GM19035 (cell line): Measurements from ENCODE around the gene GCKR.

ENCODE experiments used
- ATAC-seq: cut with Tn5 transposase; IDR thresholded peaks from one replicate; pipeline ENCODE4 v1.9.1; 2021; ENCODE audit not compliant: unreplicated experiment

Gene GCKR

GRCh38 chr2:27496357-27497287, at the start of gene GCKR:
TSS of gene GCKR (plus strand) at chr2:27496839. CDS start at chr2:27496905, 66 bp downstream.
- no peak for ATAC-seq

DNA sequence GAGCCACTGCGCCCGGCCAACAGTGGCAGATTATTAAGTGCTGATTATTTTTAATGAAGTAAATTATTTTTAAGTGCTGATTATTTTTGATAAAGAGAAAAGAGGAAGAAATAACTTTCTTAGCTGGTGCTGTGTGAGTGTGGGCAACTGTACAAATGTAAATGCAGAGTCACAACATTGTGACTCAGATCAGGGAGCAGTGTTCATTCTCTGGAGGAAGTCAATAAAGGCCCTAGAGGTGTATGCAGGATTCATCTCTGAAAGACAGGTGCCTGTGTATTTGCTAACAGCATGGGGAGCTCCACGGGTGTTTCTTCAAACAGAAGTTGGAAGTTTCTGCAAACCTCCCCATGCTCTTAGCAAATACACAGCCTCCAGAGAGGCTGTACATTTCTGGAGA, 48.3 kb upstream of the GCKR start:
- ATAC-seq = no peak

GRCh38 chr2:27451095-27451494, 45.5 kb upstream of the GCKR start:
- no peak for ATAC-seq

- ATAC-seq = no peak
These were observed 42.7 kb upstream of the GCKR start for GRCh38 chr2:27453968-27454367.

DNA sequence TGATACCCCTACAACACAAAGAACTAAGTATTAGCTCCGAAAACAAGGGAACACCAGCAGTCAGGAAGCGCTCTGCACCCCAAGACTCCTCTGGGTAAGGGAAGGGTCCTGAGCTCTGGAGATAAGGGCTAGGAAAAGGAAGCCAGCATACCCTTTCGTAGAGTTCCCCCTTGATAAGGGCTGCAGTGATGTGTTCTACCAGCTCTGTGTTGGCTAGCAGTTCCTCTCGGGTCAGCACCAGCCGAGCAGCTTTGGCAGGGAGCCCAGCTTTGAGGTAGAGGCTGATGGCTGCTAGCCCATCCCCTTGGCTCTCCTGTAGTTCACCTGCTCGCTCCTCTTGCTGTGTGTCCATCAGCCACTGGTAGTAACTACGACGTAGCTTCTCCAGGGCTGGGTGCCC, 35.5 kb upstream of the GCKR start:
- ATAC-seq = no peak

GRCh38 chr2:27464443-27464842, 32.2 kb upstream of the GCKR start:
- ATAC-seq = no peak

DNA sequence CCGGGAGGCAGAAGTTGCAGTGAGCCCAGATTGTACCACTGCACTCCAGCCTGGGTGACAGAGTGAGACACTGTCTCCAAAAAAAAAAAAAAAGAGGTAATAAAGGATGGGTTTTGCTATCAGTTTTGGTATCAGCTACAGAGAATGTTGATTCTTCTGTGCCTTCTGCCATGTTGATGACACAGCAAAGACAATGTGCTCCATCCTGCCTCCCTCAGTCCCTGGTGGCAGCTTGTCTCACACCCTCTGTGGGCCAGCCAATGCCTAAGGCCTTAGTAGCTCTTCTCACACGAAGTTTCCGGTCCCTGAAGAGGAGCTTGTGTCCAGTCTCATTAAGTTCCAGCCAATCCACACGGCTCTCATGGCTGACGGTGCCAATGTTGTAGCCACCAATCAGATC, 24.7 kb upstream of the GCKR start:
- no peak for ATAC-seq

DNA sequence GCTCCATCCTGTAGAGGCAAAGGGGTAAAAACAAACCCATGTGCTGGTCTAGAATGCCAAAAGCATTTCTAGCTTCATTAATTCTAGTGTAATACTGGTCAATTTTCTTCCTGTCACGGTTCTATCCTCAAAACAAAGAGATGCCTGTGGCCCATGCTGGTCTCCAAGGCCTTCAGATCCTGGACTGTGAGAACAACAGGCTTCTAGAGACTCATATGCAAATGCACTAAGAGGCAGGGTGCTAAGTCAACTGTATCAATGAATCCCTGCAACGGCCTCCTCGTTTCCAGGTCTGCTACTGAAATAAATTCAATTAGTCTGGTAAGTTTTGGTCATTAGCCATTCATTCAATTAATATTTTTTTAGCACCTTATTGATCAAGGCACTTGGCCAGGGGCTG, 11.1 kb upstream of the GCKR start:
- no peak for ATAC-seq

GRCh38 chr2:27489118-27489497, 7.5 kb upstream of the GCKR start:
- no peak for ATAC-seq

DNA sequence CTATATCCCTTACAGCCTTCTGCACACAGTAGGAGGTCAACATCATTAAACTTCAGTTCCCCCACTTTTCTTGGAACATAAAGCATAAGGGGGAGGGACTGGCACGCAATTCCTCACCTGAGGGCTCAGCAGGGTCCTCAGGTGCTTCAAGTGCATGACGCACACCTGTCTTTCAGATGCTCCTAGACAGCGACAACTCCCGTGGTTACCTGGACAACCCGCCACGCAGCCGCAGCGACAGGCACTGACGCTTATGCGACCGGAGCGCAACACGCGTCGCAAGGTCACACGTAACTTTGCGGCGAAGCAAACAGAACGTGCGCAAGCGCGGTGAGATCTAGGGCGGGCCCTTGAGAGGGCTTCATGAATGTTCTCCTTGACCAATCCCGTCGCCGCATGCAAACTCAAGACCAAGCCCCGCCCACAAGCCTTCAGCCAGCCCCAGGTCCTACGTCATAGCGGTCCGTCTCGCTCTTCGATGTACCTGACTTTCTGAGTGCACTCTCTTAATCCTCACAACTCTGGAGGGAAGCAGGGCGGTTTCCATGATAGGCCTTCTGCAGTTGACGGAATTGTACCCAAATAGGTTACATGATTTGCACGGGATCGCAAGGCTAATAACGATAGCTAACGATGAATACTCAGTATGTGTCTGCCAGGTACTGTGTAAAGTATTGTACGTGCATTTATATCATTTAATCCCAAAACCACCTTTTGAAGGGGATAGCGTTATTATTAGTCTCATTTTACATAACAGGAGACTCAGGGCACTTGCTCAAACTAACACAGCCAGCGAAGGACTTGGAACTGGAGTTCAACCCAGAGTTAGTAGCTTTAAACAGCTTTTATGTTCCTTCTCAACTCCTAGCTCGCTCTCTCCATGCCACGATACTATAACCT, 6.9 kb upstream of the GCKR start, which contains the start of gene IFT172:
Gene IFT172, minus strand, starts transcription at position 246 of the 900 bp plus-strand sequence. Its CDS starts 90 bp downstream, at position 156.
- peak; percentile 93 for ATAC-seq

GRCh38 chr2:27492557-27492956, 4.1 kb upstream of the GCKR start:
- ATAC-seq = no peak

GRCh38 chr2:27493948-27494283, 2.7 kb upstream of the GCKR start:
- ATAC-seq = no peak

- ATAC-seq = no peak
These were observed 2.2 kb upstream of the GCKR start for GRCh38 chr2:27494284-27494943.

GRCh38 chr2:27494944-27495554, 1.6 kb upstream of the GCKR start, which contains the start of gene FNDC4:
TSS of gene FNDC4 (minus strand) at chr2:27495200. CDS start at chr2:27494679, 521 bp downstream.
- no peak for ATAC-seq

DNA sequence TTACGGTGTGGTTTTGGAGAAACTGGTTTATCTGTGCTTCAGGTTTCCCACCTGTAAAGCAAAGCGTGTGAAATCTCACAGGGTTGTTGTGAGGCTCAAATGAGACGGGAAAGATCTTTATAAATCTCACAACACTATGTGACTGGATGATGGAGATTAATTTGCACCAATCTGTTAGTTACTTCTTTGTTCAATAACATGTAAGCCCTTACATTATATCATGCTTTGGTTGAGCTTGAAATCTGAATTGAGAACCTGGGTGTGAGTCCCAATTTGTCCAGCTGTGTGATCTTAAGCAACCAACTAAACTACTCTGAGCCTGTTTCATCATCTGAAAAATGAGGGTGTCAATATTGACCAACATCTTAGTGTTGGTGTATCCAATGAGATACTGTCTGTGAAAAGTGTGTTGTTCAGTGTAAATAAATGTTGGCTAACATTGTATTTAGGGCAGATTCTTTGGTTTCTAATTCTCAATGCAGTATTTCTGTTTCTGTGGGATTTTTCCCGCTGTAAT, 741 bp upstream of the GCKR start:
- no peak for ATAC-seq

GRCh38 chr2:27497288-27497627, 619 bp downstream of the GCKR start:
- ATAC-seq = no peak

DNA sequence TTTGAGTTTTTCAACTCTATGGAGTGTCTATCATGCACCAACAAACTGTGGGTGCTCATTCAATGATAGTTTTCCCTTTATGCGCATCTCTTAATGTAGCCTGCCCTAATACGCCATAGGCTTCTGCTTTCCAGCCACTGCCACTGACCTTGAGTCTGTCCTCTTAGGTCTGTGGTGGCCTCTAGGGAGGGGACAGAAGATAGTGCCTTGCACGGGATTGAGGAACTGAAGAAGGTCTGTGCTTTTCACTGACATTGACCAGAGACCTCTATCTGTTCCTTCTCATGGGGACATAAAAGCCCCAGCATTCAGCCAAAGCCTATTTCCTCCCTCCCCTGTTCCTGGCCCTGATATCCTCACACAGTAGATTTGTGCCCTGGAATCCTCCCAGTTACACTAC, 2.3 kb downstream of the GCKR start:
- no peak for ATAC-seq

DNA sequence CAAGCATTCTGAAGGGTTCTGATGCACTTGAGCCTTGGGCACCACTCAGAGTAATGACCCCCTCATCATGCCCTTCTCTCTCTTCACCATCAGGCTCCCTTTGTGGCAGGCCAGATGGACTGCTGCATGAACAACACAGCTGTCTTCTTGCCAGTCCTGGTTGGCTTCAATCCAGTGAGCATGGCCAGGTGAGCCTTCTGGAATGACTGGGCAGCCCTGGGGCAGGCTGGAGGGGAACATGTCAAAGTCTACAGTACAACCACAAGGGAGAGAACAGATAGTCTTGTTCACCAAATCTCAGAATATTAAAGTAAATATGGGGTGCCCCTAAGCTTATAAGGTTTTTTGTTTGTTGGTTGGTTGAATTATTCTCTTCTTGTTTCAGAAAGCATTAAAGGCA, 4.4 kb downstream of the GCKR start:
- no peak for ATAC-seq

- ATAC-seq = no peak
These were observed 5.5 kb downstream of the GCKR start for GRCh38 chr2:27502142-27502541.

- ATAC-seq = no peak
These were observed 9.9 kb downstream of the GCKR start for GRCh38 chr2:27506587-27506986.

GRCh38 chr2:27507293-27507692, 10.7 kb downstream of the GCKR start:
- ATAC-seq = no peak
